ENCODE data around the gene PRPF6.

The PRPF6 gene, protein sequence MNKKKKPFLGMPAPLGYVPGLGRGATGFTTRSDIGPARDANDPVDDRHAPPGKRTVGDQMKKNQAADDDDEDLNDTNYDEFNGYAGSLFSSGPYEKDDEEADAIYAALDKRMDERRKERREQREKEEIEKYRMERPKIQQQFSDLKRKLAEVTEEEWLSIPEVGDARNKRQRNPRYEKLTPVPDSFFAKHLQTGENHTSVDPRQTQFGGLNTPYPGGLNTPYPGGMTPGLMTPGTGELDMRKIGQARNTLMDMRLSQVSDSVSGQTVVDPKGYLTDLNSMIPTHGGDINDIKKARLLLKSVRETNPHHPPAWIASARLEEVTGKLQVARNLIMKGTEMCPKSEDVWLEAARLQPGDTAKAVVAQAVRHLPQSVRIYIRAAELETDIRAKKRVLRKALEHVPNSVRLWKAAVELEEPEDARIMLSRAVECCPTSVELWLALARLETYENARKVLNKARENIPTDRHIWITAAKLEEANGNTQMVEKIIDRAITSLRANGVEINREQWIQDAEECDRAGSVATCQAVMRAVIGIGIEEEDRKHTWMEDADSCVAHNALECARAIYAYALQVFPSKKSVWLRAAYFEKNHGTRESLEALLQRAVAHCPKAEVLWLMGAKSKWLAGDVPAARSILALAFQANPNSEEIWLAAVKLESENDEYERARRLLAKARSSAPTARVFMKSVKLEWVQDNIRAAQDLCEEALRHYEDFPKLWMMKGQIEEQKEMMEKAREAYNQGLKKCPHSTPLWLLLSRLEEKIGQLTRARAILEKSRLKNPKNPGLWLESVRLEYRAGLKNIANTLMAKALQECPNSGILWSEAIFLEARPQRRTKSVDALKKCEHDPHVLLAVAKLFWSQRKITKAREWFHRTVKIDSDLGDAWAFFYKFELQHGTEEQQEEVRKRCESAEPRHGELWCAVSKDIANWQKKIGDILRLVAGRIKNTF

GRCh38 chr20:63980806-63981728, at the start of gene PRPF6:
TSS of gene PRPF6 (plus strand) at chr20:63981132. CDS start at chr20:63981246, 114 bp downstream.
- TF ChIP-seq GATA2 (IDR thresholded peaks at IDR 0.05; ENCODE audit: low read depth, low read length) (no peak), GATA3 (IDR thresholded peaks at IDR 0.05; ENCODE audit: low read depth, low read length) (no peak)

DNA sequence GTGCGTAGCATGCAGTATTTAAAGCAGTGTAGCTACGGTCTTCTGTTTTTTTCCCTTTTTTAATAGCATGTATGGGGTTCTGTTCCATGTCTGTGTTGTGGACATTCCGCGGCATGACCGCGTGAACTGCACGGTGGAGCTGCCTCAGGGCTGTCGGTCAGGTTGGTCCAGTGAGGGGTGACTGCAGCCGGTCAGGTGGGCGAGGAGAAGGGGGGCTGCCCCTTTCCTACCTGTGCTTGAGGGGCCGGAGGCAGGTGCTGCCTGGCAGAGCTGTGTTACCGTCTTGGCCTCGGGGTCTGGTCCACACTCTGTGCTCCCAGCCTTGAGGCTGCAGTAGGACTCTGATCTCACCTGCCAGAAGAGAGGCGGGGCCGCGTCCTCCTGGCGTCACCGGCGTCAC, 49.2 kb upstream of the PRPF6 start:
- TF ChIP-seq GATA3 (IDR thresholded peaks at IDR 0.05; ENCODE audit: low read depth, low read length): no peak
- TF ChIP-seq GATA2 (IDR thresholded peaks at IDR 0.05; ENCODE audit: low read depth, low read length): no peak

- TF ChIP-seq GATA2 (IDR thresholded peaks at IDR 0.05; ENCODE audit: low read depth, low read length) (no peak), GATA3 (IDR thresholded peaks at IDR 0.05; ENCODE audit: low read depth, low read length) (no peak)
These were observed 48.2 kb upstream of the PRPF6 start for GRCh38 chr20:63932606-63933160.

DNA sequence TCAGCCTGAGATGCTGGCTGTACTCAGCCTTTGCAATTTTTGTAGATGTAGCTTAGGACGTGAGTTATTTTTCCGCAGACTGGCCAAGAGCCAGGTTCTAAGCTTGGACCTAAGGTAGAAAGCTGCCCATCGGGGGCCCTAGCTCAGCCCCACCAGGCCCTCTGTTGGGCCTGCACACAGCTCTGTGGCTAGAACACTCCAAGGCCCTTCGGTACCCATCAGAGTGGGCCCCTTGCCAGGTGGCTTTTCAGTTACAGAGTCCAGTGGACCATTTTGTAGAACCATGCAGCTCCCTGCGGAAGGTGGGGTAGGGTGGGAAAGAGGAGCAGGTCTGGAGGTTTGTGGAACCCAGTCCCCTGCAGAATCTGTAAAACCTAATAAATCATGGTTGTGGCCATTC, 47.3 kb upstream of the PRPF6 start:
- TF ChIP-seq GATA3 (IDR thresholded peaks at IDR 0.05; ENCODE audit: low read depth, low read length) (no peak), GATA2 (IDR thresholded peaks at IDR 0.05; ENCODE audit: low read depth, low read length) (no peak)

DNA sequence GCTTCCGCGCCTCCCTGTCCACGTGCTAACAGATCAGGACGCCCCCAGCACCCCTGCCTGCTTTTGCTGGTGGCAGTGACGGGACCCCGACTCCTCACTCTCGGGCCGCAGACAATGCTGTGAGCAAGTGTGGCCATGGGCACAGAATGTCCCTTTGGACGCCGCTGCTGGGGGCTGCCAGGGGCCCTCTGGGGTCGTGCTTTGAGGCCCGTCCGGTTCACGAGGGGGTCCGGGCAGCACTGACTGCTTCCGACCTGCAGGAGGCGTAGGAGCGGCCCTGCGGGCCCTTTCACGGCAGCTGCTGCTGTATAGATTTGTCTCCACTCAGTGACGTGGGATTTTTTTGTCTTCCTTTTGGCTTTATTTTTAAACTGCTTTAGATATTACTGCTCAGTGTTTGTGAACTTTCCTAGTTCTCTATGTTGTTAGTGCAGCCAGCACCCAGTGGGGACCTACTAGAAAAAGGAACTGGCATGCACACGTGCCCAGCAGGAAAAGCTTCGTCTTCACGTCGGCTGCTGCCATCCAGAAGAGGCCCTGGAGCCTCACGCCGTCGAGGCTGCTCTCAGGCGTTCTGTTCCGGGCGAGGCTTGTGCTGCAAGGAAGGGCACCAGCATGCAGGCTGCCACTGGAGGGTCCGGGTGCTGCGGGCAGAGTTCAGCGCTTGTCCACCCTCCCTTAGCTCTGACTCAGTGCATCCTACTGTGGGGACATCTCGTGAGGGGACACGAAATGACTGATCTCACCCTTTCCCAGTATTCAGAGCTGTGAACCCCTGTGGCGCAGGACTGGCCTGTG, 46.5 kb upstream of the PRPF6 start:
- no peak for TF ChIP-seq GATA2 (IDR thresholded peaks at IDR 0.05; ENCODE audit: low read depth, low read length)

GRCh38 chr20:63935447-63935846, 45.5 kb upstream of the PRPF6 start:
- no peak for TF ChIP-seq GATA2 (IDR thresholded peaks at IDR 0.05; ENCODE audit: low read depth, low read length)
- TF ChIP-seq GATA3 (IDR thresholded peaks at IDR 0.05; ENCODE audit: low read depth, low read length): no peak

DNA sequence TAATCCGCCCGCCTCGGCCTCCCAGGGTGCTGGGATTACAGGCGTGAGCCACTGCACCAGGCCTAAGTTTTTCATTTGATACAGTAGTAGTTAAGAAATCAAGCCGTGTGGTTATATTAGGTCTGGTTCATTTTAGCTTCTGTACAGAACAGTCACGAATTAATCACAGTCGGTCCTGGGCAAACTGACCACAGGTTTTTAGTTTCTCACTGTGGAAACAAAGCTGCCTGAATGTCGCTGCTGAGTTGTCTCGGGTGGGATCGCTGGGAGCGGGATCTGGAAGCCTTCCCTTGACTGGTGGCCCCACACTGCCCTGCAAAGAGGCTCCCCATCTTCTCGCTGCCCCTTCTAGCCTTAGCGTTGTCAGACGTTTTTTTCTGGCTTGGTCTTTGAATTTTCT, 43.3 kb upstream of the PRPF6 start:
- no peak for TF ChIP-seq GATA2 (IDR thresholded peaks at IDR 0.05; ENCODE audit: low read depth, low read length)

- TF ChIP-seq GATA2 (IDR thresholded peaks at IDR 0.05; ENCODE audit: low read depth, low read length): no peak
- TF ChIP-seq GATA3 (IDR thresholded peaks at IDR 0.05; ENCODE audit: low read depth, low read length): no peak
These were observed 41.6 kb upstream of the PRPF6 start for GRCh38 chr20:63939061-63939935.

DNA sequence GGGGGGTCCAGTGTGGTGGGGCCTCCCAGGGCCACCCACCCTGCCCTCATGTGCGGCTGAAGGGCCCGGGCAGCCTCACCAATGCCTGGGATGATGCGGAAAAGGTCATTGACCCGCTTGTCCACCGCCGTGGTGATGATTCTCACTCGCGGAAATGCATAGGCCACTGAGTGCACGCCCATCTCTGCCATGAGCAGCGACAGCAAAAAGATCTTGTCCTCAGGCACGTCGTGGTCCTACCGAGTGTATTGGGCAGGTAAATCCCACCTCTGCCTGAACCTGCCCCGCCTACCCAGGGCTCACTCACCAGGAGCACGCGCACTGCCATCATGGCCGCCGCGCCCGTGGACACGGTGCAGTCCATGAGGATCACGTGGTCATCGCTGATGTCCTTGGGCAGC, 40.9 kb upstream of the PRPF6 start:
- no peak for TF ChIP-seq GATA3 (IDR thresholded peaks at IDR 0.05; ENCODE audit: low read depth, low read length)
- no peak for TF ChIP-seq GATA2 (IDR thresholded peaks at IDR 0.05; ENCODE audit: low read depth, low read length)

- TF ChIP-seq GATA3 (IDR thresholded peaks at IDR 0.05; ENCODE audit: low read depth, low read length) (no peak), GATA2 (IDR thresholded peaks at IDR 0.05; ENCODE audit: low read depth, low read length) (no peak)
These were observed 40.3 kb upstream of the PRPF6 start for GRCh38 chr20:63940472-63941266.
